OCI-LY1 (cell line): ENCODE results near the gene PDE1A.

Experiments
- H2AFZ ChIP-seq: fragments of 200-600 bp; sonication (generic), shearing (Covaris generic); 2 replicates; pipeline ENCODE4 v1.6.0; 2014; ENCODE audit warnings: antibody characterized with exemption, mild to moderate bottlenecking, low read length
- H3F3A ChIP-seq: fragments of 200-600 bp; sonication (generic), shearing (Covaris generic); 2 replicates; pipeline ENCODE4 v1.6.0; 2014; ENCODE audit warnings: mild to moderate bottlenecking, antibody characterized with exemption, low read length, moderate library complexity; ENCODE audit not compliant: insufficient read depth
- H3K27ac ChIP-seq: fragments of 200-600 bp; sonication (generic); 2 replicates; pipeline ENCODE4 v1.5.1; 2014; ENCODE audit warnings: low read length, mixed run types, mild to moderate bottlenecking, low read depth; ENCODE audit not compliant: poor library complexity, severe bottlenecking
- H3K27me3 ChIP-seq: fragments of 200-600 bp; sonication (generic); 2 replicates; pipeline ENCODE4 v1.6.0; 2014; ENCODE audit warnings: antibody characterized with exemption, mild to moderate bottlenecking, low read length, moderate library complexity; ENCODE audit not compliant: insufficient read depth
- H3K36me3 ChIP-seq: fragments of 200-600 bp; sonication (generic); 2 replicates; pipeline ENCODE4 v1.6.1; 2014; ENCODE audit warnings: mild to moderate bottlenecking, antibody characterized with exemption, low read length, moderate library complexity, mixed read lengths; ENCODE audit not compliant: insufficient read depth
- H3K4me1 ChIP-seq: fragments of 200-600 bp; sonication (generic); 2 replicates; pipeline ENCODE4 v1.5.1; 2014; ENCODE audit warnings: mild to moderate bottlenecking, low read length, moderate library complexity; ENCODE audit not compliant: insufficient read depth, severe bottlenecking
- H3K4me2 ChIP-seq: fragments of 200-600 bp; sonication (generic), shearing (Covaris generic); 2 replicates; pipeline ENCODE4 v1.6.1; 2014; ENCODE audit warnings: low read length
- H3K4me3 ChIP-seq: fragments of 200-600 bp; sonication (generic); 2 replicates; pipeline ENCODE4 v1.5.1; 2014; ENCODE audit warnings: low read length, low read depth, mild to moderate bottlenecking, mixed read lengths; ENCODE audit not compliant: poor library complexity, severe bottlenecking
- H3K79me2 ChIP-seq: fragments of 200-600 bp; shearing (Covaris generic); 2 replicates; pipeline ENCODE4 v1.6.1; 2016; ENCODE audit warnings: mixed run types, low read length, mixed read lengths; ENCODE audit not compliant: insufficient read depth
- H3K9ac ChIP-seq: fragments of 200-600 bp; sonication (generic), shearing (Covaris generic); 2 replicates; pipeline ENCODE4 v1.6.1; 2014; ENCODE audit warnings: mild to moderate bottlenecking, low read length, mixed read lengths
- H3K9me2 ChIP-seq: fragments of 200-600 bp; sonication (generic), shearing (Covaris generic); 2 replicates; pipeline ENCODE4 v1.6.1; 2014; ENCODE audit warnings: low read depth, mild to moderate bottlenecking, low read length, mixed read lengths
- H3K9me3 ChIP-seq: fragments of 200-600 bp; shearing (Covaris generic); 2 replicates; pipeline ENCODE4 v1.6.1; 2014; ENCODE audit warnings: low read length, mixed read lengths
- H4K20me1 ChIP-seq: fragments of 200-600 bp; sonication (generic), shearing (Covaris generic); 2 replicates; pipeline ENCODE4 v1.6.0; 2016; ENCODE audit warnings: mild to moderate bottlenecking, low read length; ENCODE audit not compliant: insufficient read depth
- CTCF ChIP-seq: fragments of 200-600 bp; sonication (generic), shearing (Covaris generic); IDR thresholded peaks from 2 replicates; pipeline ENCODE4 v1.5.1; 2017; ENCODE audit warnings: mild to moderate bottlenecking, antibody characterized with exemption, low read length, moderate library complexity, mixed read lengths
- EZH2 ChIP-seq: fragments of 200-600 bp; sonication (generic), shearing (Covaris generic); IDR thresholded peaks from 2 replicates; pipeline ENCODE4 v1.8.0; 2017; ENCODE audit warnings: borderline replicate concordance, mixed run types, mild to moderate bottlenecking, antibody characterized with exemption, low read length, moderate library complexity, mixed read lengths

PDE1A gene

GRCh38 chr2:182148344-182148743 lies 278.5 kb downstream of the PDE1A start:
- no peak overlapping the region for H3K27ac ChIP-seq
- no peaks in the 10 kb centered on the region for H3K9me2 ChIP-seq
- H3K36me3 ChIP-seq, result no peaks in the 10 kb centered on the region
- TF ChIP-seq EZH2 (no peak), CTCF (no peak)
- no peaks in the 10 kb centered on the region for H3F3A ChIP-seq
- no peak overlapping the region for H3K9ac ChIP-seq
- H3K27me3 ChIP-seq, result no peaks in the 10 kb centered on the region
- no peaks in the 10 kb centered on the region for H3K9me3 ChIP-seq
- H2AFZ ChIP-seq, result no peak overlapping the region
- H3K4me2 ChIP-seq, result no peak overlapping the region
- H3K79me2 ChIP-seq, result no peaks in the 10 kb centered on the region
- no peak overlapping the region for H3K4me3 ChIP-seq
- H4K20me1 ChIP-seq, result no peaks in the 10 kb centered on the region
- no peaks in the 10 kb centered on the region for H3K4me1 ChIP-seq

GRCh38 chr2:182144776-182145165 lies 282.1 kb downstream of the PDE1A start:
- no peak overlapping the region for H3K4me3 ChIP-seq
- no peak overlapping the region for H3K4me2 ChIP-seq
- H3K9me3 ChIP-seq, result no peaks in the 10 kb centered on the region
- no peak overlapping the region for H2AFZ ChIP-seq
- H3K79me2 ChIP-seq, result no peaks in the 10 kb centered on the region
- H3F3A ChIP-seq, result no peaks in the 10 kb centered on the region
- H3K9ac ChIP-seq, result no peak overlapping the region
- H4K20me1 ChIP-seq, result no peaks in the 10 kb centered on the region
- no peaks in the 10 kb centered on the region for H3K36me3 ChIP-seq
- no peaks in the 10 kb centered on the region for H3K9me2 ChIP-seq
- no peak overlapping the region for H3K27ac ChIP-seq
- no peaks in the 10 kb centered on the region for H3K27me3 ChIP-seq
- no peaks in the 10 kb centered on the region for H3K4me1 ChIP-seq
- TF ChIP-seq EZH2 (no peak), CTCF (no peak)

GRCh38 chr2:182144041-182144775 lies 282.6 kb downstream of the PDE1A start:
- Histone ChIP-seq H3K27ac (no peak overlapping the region), H3F3A (no peaks in the 10 kb centered on the region), H3K9me3 (no peaks in the 10 kb centered on the region), H4K20me1 (no peaks in the 10 kb centered on the region), H3K79me2 (no peaks in the 10 kb centered on the region), H3K4me1 (no peaks in the 10 kb centered on the region), H3K4me3 (no peak overlapping the region), H3K4me2 (no peak overlapping the region), H3K9ac (no peak overlapping the region), H3K27me3 (no peaks in the 10 kb centered on the region), H3K9me2 (no peaks in the 10 kb centered on the region), H3K36me3 (no peaks in the 10 kb centered on the region), H2AFZ (no peak overlapping the region)
- TF ChIP-seq CTCF (no peak), EZH2 (no peak)
